ENCODE data around the gene CLCF1.

CLCF1 gene

GRCh38 chr11:67374571-67375281 is 1.3 kb upstream of the CLCF1 start:
- DNase-seq (ENCODE audit: low read depth, low spot score): no peak

GRCh38 chr11:67373648-67374570 is 511 bp upstream of the CLCF1 start:
- no peak for DNase-seq (ENCODE audit: low read depth, low spot score)

- DNase-seq (ENCODE audit: low read depth, low spot score): no peak
Measured at GRCh38 chr11:67372321-67372992, 941 bp downstream of the CLCF1 start.

- no peak for DNase-seq (ENCODE audit: low read depth, low spot score)
Measured at GRCh38 chr11:67371911-67372320, 1.5 kb downstream of the CLCF1 start.

GRCh38 chr11:67371189-67371910 is 2.0 kb downstream of the CLCF1 start:
- DNase-seq (ENCODE audit: low read depth, low spot score): no peak

- DNase-seq (ENCODE audit: low read depth, low spot score): no peak
Measured at GRCh38 chr11:67370351-67371076, 2.9 kb downstream of the CLCF1 start.

GRCh38 chr11:67369801-67370284 is 3.6 kb downstream of the CLCF1 start:
- DNase-seq (ENCODE audit: low read depth, low spot score): no peak

GRCh38 chr11:67369275-67369674 is 4.1 kb downstream of the CLCF1 start:
- DNase-seq (ENCODE audit: low read depth, low spot score): no peak

GRCh38 chr11:67368621-67369020 is 4.8 kb downstream of the CLCF1 start:
- DNase-seq (ENCODE audit: low read depth, low spot score): no peak

GRCh38 chr11:67367761-67368227 is 5.6 kb downstream of the CLCF1 start:
- DNase-seq (ENCODE audit: low read depth, low spot score): no peak

GRCh38 chr11:67366961-67367760 is 6.2 kb downstream of the CLCF1 start:
- DNase-seq (ENCODE audit: low read depth, low spot score): no peak

- no peak for DNase-seq (ENCODE audit: low read depth, low spot score)
Measured at GRCh38 chr11:67366546-67366945, 6.9 kb downstream of the CLCF1 start.

- no peak for DNase-seq (ENCODE audit: low read depth, low spot score)
Measured at GRCh38 chr11:67365736-67366444, 7.5 kb downstream of the CLCF1 start.

- no peak for DNase-seq (ENCODE audit: low read depth, low spot score)
Measured at GRCh38 chr11:67364783-67365722, 8.3 kb downstream of the CLCF1 start.

- no peak for DNase-seq (ENCODE audit: low read depth, low spot score)
Measured at GRCh38 chr11:67364169-67364568, 9.2 kb downstream of the CLCF1 start.

GRCh38 chr11:67357831-67358670 is 15.3 kb downstream of the CLCF1 start:
- DNase-seq (ENCODE audit: low read depth, low spot score): no peak

All from activated naive CD8-positive, alpha-beta T cell treated with anti-CD3 and anti-CD28 coated beads, Interleukin-2, amount 50 U/mL, for 16 hours (primary cell).